Mesothelial cell of epicardium (in vitro differentiated cells): ENCODE data around the gene NDUFV3. TPM values are rescaled to one million over a fixed set of nuclear protein-coding genes. Genes with fewer than 3 reads are reported as not detected.

Experiments used
- DNase-seq, 2 experiments: peaks; one replicate each; pipeline ENCODE4 v3.0.0; 2021; ENCODE audit warnings: low spot score in 2 of 2; ENCODE audit not compliant: unreplicated experiment in 2 of 2
- H3K27ac Mint-ChIP-seq: 2 replicates; pipeline ENCODE4 v1.8.0; 2021; ENCODE audit warnings: mixed read lengths
- H3K27me3 Mint-ChIP-seq: 2 replicates; pipeline ENCODE4 v1.8.0; 2021; ENCODE audit warnings: low read depth, mixed read lengths
- H3K36me3 Mint-ChIP-seq: 2 replicates; pipeline ENCODE4 v1.8.0; 2021; ENCODE audit warnings: mixed read lengths
- H3K4me1 Mint-ChIP-seq: 2 replicates; pipeline ENCODE4 v1.8.0; 2021; ENCODE audit warnings: mixed read lengths
- H3K4me3 Mint-ChIP-seq: 2 replicates; pipeline ENCODE4 v1.8.0; 2021; ENCODE audit warnings: mild to moderate bottlenecking, moderate library complexity, mixed read lengths
- H3K9me3 Mint-ChIP-seq: 2 replicates; pipeline ENCODE4 v1.8.0; 2021; ENCODE audit warnings: mixed read lengths
- CTCF ChIP-seq: fragments of 200-600 bp; sonication (generic); IDR thresholded peaks from one replicate; pipeline ENCODE4 v1.5.0; 2021; ENCODE audit warnings: antibody characterized with exemption; ENCODE audit not compliant: unreplicated experiment
- total RNA-seq: library from RNA; stranded (reverse); gene quantifications from 3 replicates; pipeline ENCODE4 v1.2.1, GENCODE V29; 2021

NDUFV3 gene
- total RNA-seq, 1 donor from 2014 or later: 34.4 TPM

DNA sequence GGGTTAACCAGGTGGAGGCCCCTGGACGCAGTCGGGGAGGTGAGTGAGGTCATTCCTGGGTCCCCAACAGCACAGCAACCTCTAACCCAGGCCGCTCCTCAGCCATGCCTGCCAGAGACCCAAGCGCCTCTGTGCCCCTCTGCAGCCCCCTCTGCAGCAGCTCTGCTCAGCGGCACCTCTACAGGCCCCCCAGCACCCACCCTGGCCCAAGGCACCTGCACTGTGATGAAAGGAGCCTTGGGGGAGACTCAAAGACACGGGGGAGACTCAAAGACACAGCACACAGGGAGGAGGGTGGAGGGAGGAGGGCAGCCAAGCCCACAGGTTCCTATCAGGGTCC lies 33.2 kb upstream of the NDUFV3 start:
- Mint-ChIP-seq H3K4me3 (no peak overlapping the region), H3K9me3 (no peaks in the 10 kb centered on the region), H3K36me3 (peaks cover 34% of the 10 kb centered on the region), H3K27ac (no peak overlapping the region), H3K4me1 (no peaks in the 10 kb centered on the region), H3K27me3 (no peaks in the 10 kb centered on the region)
- no peak for DNase-seq
- no peak for TF ChIP-seq CTCF

DNA sequence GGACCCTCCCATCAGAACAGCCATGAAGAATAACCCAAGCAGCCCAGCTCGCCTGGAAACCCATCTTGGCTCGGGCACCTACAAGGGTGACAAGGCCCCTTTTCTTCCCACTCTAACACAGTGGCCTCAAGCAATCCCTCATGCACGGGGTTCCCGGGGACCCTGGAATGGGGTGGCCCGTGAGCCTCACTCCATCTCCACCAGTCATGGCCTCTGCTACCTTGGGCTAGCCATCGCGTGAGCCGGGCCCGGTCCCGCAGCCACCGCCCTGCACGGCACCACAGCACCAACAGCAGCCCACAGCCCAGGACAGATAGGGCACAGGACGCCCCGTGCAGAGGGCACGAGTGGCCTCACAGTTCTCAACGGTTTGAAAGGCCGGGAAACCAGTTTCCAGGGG lies 32.8 kb upstream of the NDUFV3 start:
- no peaks in the 10 kb centered on the region for H3K9me3 Mint-ChIP-seq
- no peaks in the 10 kb centered on the region for H3K4me1 Mint-ChIP-seq
- H3K27me3 Mint-ChIP-seq: no peaks in the 10 kb centered on the region
- no peak overlapping the region for H3K4me3 Mint-ChIP-seq
- DNase-seq: no peak
- no peak for TF ChIP-seq CTCF
- no peak overlapping the region for H3K27ac Mint-ChIP-seq
- H3K36me3 Mint-ChIP-seq: peaks cover 34% of the 10 kb centered on the region

GRCh38 chr21:42861311-42861847 lies 31.7 kb upstream of the NDUFV3 start:
- H3K9me3 Mint-ChIP-seq: no peaks in the 10 kb centered on the region
- H3K4me3 Mint-ChIP-seq: no peak overlapping the region
- no peaks in the 10 kb centered on the region for H3K4me1 Mint-ChIP-seq
- TF ChIP-seq CTCF: no peak
- peaks cover 31% of the 10 kb centered on the region for H3K36me3 Mint-ChIP-seq
- H3K27me3 Mint-ChIP-seq: no peaks in the 10 kb centered on the region
- DNase-seq: no peak
- no peak overlapping the region for H3K27ac Mint-ChIP-seq

DNA sequence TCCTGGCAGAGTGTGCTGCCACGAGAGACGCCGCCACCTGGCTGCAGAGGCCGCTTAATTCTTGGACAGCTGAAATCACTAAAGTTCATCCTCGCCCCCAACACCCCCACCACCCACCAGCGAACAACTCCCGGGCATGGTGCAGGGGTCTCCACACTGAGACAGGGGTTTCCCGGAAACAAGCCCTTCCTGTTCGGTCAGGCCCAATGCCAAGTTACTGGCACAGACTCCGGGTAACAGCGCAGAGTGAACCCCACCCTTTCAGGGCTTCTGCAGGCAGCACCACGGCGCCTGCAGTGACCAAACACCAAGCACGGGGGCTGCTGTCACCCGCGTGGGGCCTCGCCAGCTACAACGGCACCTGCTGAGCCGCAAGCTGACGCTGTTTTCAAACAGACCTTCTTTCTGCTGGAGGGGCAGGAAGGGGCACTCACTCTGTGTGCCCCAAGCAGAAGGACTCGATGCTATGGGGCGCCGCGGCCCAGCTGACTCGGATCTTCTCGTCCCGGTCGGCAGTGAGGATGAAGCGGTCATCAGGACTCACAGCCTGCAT lies 31.2 kb upstream of the NDUFV3 start:
- Mint-ChIP-seq H3K9me3 (no peaks in the 10 kb centered on the region), H3K27ac (no peak overlapping the region), H3K4me1 (no peaks in the 10 kb centered on the region), H3K36me3 (peaks cover 32% of the 10 kb centered on the region), H3K27me3 (no peaks in the 10 kb centered on the region), H3K4me3 (no peak overlapping the region)
- DNase-seq: no peak
- TF ChIP-seq CTCF: no peak

- H3K9me3 Mint-ChIP-seq: no peaks in the 10 kb centered on the region
- no peak overlapping the region for H3K4me3 Mint-ChIP-seq
- H3K4me1 Mint-ChIP-seq: no peaks in the 10 kb centered on the region
- H3K27me3 Mint-ChIP-seq: no peaks in the 10 kb centered on the region
- peak; percentile 13 for TF ChIP-seq CTCF
- no peak for DNase-seq
- H3K27ac Mint-ChIP-seq: no peak overlapping the region
- peaks cover 29% of the 10 kb centered on the region for H3K36me3 Mint-ChIP-seq
Observed at GRCh38 chr21:42862774-42863503, 30.2 kb upstream of the NDUFV3 start.
